Large intestine (tissue), 3 donors: ENCODE results near the gene FANK1. TPM values are rescaled to one million over a fixed set of nuclear protein-coding genes. Genes with fewer than 3 reads are reported as not detected.
"Not testable (repeated sequence)": the region's sequence is repeated elsewhere in the genome, so short reads cannot be mapped to it uniquely, and the experiment has no call there.

Experiments
- DNase-seq, 2 donors: peaks; one replicate each; pipeline versions ENCODE4 v3.0.0 to v3.0.0-alpha.2; 2013
- H3K27ac ChIP-seq: one replicate; pipeline ENCODE4 v1.5.1; 2013; ENCODE audit warnings: low read length
- H3K27me3 ChIP-seq: 2 replicates; pipeline ENCODE4 v1.6.1; 2013; ENCODE audit warnings: low read length; ENCODE audit not compliant: control insufficient read depth, insufficient read depth
- H3K36me3 ChIP-seq: 2 replicates; pipeline ENCODE4 v1.6.1; 2013; ENCODE audit warnings: low read length; ENCODE audit not compliant: control insufficient read depth, insufficient read depth
- H3K4me1 ChIP-seq: one replicate; pipeline ENCODE4 v1.6.1; 2013; ENCODE audit warnings: low read length; ENCODE audit not compliant: control insufficient read depth, insufficient read depth
- H3K4me3 ChIP-seq: one replicate; pipeline ENCODE4 v1.5.1; 2013; ENCODE audit warnings: low read length
- H3K9me3 ChIP-seq: one replicate; pipeline ENCODE4 v1.6.1; 2013; ENCODE audit warnings: mild to moderate bottlenecking, low read depth, low read length, moderate library complexity; ENCODE audit not compliant: control insufficient read depth
- WGBS: methylation state at CpG from one replicate; pipeline ENCODE4 v1.1.5; 2013; ENCODE audit warnings: low lambda C conversion rate; ENCODE audit not compliant: insufficient coverage; 5-methylcytosine and 5-hydroxymethylcytosine counted together
- polyA plus RNA-seq: library from polyadenylated mRNA; unstranded; fragments of 120-200 nt; gene quantifications from one replicate; pipeline ENCODE4 v1.2.1, GENCODE V29; 2013

Gene FANK1
- polyA plus RNA-seq, 1 donor = 5.0 TPM

DNA sequence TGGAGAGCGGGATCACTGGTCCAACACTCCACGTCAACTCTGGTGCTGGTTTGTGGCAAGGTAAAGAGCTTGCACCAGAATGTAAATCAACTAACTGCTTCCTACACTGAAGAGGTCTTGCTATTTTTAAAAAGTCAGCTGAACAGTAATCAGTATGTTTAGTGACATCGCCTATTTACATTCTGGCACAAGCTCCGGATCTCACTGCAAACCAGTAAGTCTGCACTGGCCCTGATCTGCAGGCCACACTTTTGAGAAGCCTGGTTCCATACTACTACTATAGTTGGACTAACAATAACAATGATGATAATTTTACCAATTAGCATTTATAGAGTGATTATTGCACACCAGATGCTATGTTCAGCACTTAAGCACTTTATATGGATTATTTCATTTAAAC, 6.9 kb upstream of the FANK1 start:
- H3K4me1 ChIP-seq, H3K9me3 ChIP-seq, H3K27me3 ChIP-seq, H3K4me3 ChIP-seq, H3K36me3 ChIP-seq, H3K27ac ChIP-seq, DNase-seq: not testable (repeated sequence)
- WGBS = no CpG with 5 or more reads among the region's 4 CpGs

GRCh38 chr10:125892402-125892801, 4.0 kb upstream of the FANK1 start:
- DNase-seq = peak in 1 of 2 donors; percentile 58
- not testable (repeated sequence) for H3K36me3 ChIP-seq, H3K27me3 ChIP-seq, H3K4me1 ChIP-seq, H3K27ac ChIP-seq, H3K4me3 ChIP-seq, H3K9me3 ChIP-seq
- WGBS = 50% methylated on average over 2 of the region's 5 CpGs

GRCh38 chr10:125894176-125894575, 2.2 kb upstream of the FANK1 start:
- not testable (repeated sequence) for H3K27ac ChIP-seq, H3K4me3 ChIP-seq, H3K27me3 ChIP-seq, DNase-seq, H3K9me3 ChIP-seq, H3K4me1 ChIP-seq, H3K36me3 ChIP-seq
- no CpG with 5 or more reads among the region's 3 CpGs for WGBS

DNA sequence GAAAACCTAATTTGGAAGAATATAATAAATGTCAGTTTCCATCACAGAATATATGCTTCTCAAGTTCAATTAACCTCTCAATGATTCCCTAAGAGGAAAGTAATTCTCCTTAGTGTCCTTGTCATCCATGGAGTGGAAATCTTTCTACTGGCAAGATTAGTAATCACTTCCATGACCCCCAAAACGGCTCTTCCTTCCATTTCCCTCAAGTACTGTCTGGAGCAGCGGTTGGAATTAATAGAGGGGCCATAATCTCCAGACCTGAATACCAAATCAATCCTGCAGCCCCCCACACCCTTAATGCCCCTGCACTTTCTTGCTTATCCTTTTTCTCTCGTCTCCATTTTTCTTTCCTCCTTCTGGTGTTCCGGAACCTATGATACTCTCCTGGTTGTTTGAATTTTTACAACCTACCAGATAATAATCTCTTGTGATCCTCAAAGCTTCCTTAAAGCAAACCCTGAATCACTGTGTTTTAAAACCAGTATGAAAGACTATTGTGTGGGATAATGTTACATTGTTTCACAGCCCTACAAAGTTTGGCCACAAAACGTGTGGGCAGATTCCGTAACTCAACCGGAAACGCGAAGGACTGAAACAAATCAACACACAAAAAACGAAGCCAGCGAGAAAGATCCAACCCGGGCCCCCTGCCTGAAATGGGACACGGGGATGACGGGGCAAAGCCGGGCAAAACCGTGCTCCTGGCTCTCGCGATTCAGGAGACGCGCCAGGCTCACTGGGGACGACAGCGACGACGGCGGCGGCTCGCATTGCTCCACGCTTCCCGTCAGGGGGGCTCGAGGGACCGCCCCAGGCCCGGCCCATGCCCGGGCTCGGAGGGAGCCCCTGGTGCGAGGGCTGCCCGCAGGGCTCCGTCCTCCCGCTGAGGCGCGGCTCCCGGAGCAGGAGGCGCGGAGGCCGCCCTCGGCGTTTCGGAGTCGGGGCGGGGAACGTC, 955 bp upstream of the FANK1 start:
- H3K4me1 ChIP-seq, H3K36me3 ChIP-seq, H3K9me3 ChIP-seq, H3K27me3 ChIP-seq: not testable (repeated sequence)
- 60% methylated on average over 12 of the region's 50 CpGs for WGBS
- DNase-seq = peak; percentile 35 to 76
- Histone ChIP-seq H3K4me3 (peak overlapping the region; percentile 49), H3K27ac (peak overlapping the region; percentile 53)

GRCh38 chr10:125897317-125897716, 953 bp downstream of the FANK1 start:
- not testable (repeated sequence) for H3K27ac ChIP-seq, DNase-seq, H3K9me3 ChIP-seq, H3K27me3 ChIP-seq, H3K36me3 ChIP-seq, H3K4me1 ChIP-seq
- H3K4me3 ChIP-seq = peak overlapping the region; percentile 78
- 23% methylated on average over 2 of the region's 4 CpGs for WGBS

GRCh38 chr10:125900963-125901362, 4.6 kb downstream of the FANK1 start:
- no CpG with 5 or more reads among the region's 3 CpGs for WGBS
- not testable (repeated sequence) for H3K27me3 ChIP-seq, H3K27ac ChIP-seq, H3K36me3 ChIP-seq, DNase-seq, H3K9me3 ChIP-seq, H3K4me3 ChIP-seq, H3K4me1 ChIP-seq

DNA sequence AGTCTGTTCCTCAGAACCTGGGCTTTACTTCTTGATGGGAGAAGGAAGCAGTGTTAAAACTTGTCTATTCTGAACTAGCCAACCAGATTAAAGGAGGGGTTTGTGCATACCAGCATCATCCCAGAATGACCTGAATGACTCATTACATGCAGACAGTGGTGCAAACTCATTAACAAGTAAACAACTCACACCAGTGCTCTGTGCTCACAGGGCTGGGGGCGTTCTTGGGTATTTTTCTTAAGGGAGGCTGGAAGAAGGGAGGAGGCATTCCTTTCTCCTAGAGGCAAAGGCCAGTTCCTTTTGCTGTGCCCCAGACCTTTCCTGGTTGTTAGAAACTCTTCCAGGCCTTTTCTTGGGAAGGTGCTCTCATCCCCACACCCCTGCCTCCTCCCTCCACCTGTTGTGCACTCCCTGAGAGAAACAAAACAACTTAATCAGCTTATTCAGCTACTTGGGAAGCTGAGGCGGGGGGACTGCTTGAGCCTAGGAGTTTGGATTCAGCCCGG, 6.8 kb downstream of the FANK1 start:
- not testable (repeated sequence) for H3K9me3 ChIP-seq, H3K4me3 ChIP-seq, DNase-seq, H3K36me3 ChIP-seq, H3K4me1 ChIP-seq, H3K27me3 ChIP-seq, H3K27ac ChIP-seq
- WGBS = no CpG with 5 or more reads among the region's 3 CpGs

- not testable (repeated sequence) for H3K9me3 ChIP-seq, DNase-seq, H3K27me3 ChIP-seq, H3K4me3 ChIP-seq, H3K4me1 ChIP-seq, H3K36me3 ChIP-seq, H3K27ac ChIP-seq
- WGBS = 57% methylated on average over 1 of the region's 5 CpGs
These were observed 9.0 kb downstream of the FANK1 start for GRCh38 chr10:125905069-125905994.

- H3K9me3 ChIP-seq, H3K4me3 ChIP-seq, H3K36me3 ChIP-seq, H3K4me1 ChIP-seq, H3K27me3 ChIP-seq, DNase-seq, H3K27ac ChIP-seq: not testable (repeated sequence)
- no CpG with 5 or more reads among the region's 2 CpGs for WGBS
These were observed 11.2 kb downstream of the FANK1 start for GRCh38 chr10:125907598-125907997.

GRCh38 chr10:125908813-125909212, 12.4 kb downstream of the FANK1 start:
- not testable (repeated sequence) for H3K9me3 ChIP-seq, H3K27me3 ChIP-seq, H3K4me1 ChIP-seq, H3K4me3 ChIP-seq, H3K27ac ChIP-seq, H3K36me3 ChIP-seq, DNase-seq
- WGBS = no CpG with 5 or more reads among the region's 2 CpGs
